Left colon (tissue), 2 donors: ENCODE measurements around the gene EFNA5. TPM values are rescaled to one million over a fixed set of nuclear protein-coding genes. Genes with fewer than 3 reads are reported as not detected.

Experiments used
- ATAC-seq: fragments of 200-7000 bp; cut with Tn5 transposase; one replicate; pipeline ENCODE4 v1.9.1; 2020; ENCODE audit warnings: mild to moderate bottlenecking, moderate library complexity
- DNase-seq, 2 donors: peaks; one replicate each; pipeline ENCODE4 v3.0.0-alpha.2; 2020
- intact Hi-C, 2 donors: fragments of 100-400 bp; cut with DNase I in 1 of 2; cut with micrococcal nuclease in 1 of 2; formaldehyde crosslinking; loops; one replicate each; pipeline versions ENCODE4 v1.11.2 to v1.14.0; 2022; cut with DNase I, micrococcal nuclease
- total RNA-seq, 2 donors: library from RNA; stranded (reverse); fragmentation: NEBNext Ultra II Directional; extraction: Animal tissue kit (Norgen Biotek cat#: 25700); gene quantifications; one replicate each; pipeline ENCODE4 v1.2.1, GENCODE V29; 2021
- donor health status: DM: no; HTN: no; CAD: no.
- donor health status: DM: yes; HTN: yes; CAD: no.

The EFNA5 gene
- total RNA-seq, 2 donors from 2014 or later = 10.4 to 19.1 TPM

DNA sequence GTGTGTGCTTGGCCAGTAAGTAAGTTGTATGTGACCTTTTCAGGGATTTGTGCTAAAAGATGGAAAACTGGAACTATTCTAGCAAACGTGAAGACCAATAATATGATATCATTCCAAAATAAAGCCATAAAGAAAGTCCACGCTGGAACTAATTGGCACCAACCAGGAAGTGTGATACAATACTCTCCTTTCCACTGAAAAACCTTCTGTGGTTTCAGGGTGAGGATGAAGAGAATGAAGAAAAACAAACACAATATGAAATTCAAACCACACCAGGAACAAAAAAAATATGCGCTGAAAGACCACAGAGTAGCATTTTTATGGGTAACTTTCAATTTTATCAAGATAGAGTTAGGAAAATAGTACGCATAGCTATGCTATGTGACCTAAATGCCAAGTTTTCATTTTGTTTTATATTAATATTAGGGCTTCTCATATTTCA lies 105.8 kb downstream of the EFNA5 start:
- intact Hi-C loops = no loop called here
- no peak for ATAC-seq
- DNase-seq = no peak

DNA sequence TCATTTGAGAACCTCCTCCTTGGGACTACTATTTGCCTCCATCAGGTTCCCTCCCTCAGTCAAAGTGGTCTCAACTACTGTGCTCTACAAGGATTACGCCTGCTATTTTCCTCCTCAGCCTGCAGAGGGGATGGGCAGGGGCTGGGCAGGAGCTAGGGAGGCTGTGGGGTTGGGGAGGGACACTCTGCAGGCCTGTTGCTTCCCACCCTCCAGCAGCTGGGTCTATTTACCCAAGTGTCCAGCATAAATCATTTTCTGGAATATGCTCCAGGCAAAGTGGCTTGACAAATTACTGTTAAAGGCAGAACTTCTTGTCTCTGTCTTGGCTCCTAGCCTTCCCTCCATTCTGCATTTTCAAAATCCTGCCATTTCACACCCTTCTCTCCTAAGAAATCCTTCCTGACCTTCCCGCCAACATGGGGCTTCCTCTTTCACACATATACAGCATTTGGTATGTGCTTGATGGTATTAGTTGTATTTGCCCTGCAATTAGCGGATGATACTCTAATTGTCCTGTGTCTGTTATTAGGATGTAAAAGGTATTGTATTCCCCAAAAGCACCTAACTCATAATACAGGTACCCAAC lies 106.7 kb downstream of the EFNA5 start:
- intact Hi-C loops = no loop called here
- DNase-seq = no peak
- ATAC-seq = no peak

DNA sequence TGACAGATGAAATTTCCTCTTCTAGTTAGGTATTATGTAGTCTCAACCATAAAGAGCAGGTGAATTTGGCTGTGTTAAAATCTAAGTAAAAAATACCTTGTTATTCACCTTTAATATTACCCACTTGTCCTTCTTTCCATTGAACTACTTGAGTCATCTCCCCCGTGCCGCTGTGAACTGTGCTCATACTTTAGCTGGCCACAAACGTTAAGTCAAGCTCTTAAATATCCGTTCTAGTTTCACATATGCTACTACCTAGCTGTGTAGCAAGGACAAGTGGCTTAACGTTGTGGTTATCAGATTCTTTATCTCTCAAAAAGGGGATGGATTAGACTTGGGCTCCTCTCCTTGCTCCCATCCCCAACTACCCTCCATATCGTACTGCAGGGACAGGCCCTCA lies 110.4 kb downstream of the EFNA5 start:
- ATAC-seq = no peak
- intact Hi-C loops = no loop called here
- no peak for DNase-seq

DNA sequence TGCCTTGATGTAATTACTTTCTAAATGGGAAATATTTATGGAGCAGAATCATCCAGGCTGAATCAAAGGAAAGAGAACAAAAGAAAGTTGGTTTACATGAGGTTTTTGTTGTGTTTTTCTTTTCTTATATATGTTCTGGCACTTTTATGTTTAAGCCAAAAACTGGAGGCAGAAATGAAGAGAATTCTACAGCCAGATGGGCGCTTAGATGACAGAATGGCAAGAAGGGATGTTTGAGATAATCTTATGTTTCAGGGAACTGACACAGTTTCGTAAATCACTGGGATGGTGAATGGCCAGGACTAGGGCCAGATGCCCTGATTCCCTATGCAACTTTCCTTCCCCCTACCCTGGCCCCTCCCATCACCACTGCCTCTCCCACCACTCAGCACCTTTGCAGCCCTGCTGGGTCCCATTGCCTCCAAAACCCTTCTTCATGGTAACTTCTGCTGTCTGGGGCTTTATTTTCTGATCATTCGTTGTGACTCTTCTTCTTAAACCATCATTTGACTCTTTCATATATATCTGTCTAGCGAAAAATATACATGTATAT lies 111.8 kb downstream of the EFNA5 start:
- DNase-seq (no peak), ATAC-seq (no peak)
- intact Hi-C loops = no loop called here

DNA sequence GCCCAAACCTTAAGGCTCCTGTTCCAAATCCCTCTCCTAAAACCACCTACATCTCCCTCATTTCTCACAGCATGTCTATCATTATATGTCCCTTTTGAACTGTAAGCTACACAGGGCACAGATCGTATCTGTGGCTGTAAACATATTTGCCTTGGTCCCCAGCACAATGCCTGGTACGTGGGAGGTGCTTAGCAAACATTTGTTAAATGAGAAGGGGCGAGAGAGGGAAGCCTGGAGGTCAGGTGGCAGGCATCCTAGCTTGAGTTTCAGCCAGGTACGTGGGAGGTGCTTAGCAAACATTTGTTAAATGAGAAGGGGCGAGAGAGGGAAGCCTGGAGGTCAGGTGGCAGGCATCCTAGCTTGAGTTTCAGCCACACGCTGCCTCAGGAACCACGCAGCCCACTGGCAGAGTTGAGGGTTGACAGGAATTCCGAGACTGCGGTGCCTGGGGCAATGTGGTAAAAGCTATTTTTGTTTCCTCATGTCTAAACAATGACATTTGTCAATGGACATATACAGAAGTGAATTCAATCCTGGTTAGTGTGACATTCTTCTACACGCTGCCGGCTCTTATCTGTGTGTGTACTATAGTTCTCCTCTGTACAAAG lies 113.6 kb downstream of the EFNA5 start:
- DNase-seq (no peak), ATAC-seq (no peak)
- intact Hi-C loops = no loop called here

DNA sequence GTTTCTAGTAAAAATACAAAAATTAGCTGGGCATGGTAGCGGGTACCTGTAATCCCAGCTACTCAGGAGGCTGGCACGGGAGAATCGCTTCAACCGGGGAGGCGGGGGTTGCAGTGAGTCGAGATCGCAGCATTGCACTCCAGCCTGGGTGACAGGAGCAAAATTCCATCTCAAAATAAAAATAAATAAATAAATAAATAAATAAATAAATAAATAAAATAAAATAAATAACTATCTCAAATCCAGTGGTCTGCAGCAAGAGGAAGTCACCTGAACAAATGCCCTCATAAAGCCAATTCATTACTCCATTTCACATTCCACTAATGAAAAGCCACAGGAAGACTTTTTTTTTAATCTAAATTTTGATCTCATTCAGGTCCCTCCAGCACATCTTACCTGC lies 114.2 kb downstream of the EFNA5 start:
- intact Hi-C loops = no loop called here
- no peak for DNase-seq
- no peak for ATAC-seq

DNA sequence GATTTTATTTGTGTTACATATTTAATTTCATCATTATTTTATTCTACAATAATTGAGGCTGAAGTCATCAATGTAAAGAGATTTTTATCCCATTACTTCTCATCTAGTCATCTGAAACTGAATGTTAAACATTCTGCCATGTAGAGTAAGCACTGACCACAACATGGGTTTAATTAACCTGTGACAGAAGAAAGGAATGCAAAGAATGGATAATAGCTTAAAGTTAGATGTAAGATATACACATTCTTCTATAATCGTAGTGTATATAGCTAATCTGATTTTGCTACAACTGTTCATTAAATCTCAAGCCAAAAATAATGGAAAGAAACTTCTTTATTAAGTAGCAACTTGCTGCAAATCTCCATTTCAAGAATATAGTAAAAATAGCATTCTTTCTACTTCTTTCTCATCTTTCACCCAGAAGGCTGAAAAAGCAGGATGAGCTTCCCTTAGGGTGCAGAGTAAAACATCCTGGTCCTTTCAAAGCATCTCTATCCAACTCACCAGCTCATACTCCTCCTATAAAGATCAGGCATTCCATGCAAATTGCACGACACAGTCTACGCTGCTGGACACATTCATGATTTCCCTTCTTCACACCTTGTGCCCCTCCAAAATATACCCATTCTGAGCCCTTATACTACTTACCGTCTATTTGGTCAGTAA lies 115.2 kb downstream of the EFNA5 start:
- no peak for DNase-seq
- intact Hi-C loops = no loop called here
- no peak for ATAC-seq

DNA sequence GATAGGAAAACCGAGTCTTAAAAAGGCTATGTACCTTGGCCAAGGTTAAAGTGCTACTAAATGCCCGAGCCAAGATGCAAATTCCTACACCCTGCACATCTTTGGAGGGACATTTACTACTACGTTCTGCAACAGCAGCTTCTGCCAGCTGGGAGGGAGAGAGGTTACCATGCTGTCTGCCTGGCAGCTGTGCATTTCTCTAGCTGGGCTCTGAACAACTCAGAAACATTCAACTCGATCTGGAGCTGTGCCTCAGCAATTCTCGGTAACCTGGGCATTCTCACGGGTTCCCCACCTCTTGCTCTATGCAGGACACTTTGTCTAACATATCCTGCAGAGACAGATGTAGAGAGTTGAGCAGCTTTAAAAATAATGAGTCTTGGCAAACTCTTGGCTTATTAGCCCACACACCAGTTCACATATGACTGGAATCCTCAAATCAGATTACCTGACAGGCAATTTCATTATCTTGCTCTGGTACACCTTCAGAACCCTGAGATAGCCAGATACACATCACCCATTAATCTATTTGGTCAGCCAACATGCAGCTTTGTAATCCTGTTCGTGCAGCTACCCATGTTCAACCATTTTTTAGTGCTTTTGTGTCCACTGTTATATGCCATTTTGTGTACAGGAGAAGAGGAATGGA lies 115.8 kb downstream of the EFNA5 start:
- intact Hi-C loops = no loop called here
- DNase-seq (no peak), ATAC-seq (no peak)

DNA sequence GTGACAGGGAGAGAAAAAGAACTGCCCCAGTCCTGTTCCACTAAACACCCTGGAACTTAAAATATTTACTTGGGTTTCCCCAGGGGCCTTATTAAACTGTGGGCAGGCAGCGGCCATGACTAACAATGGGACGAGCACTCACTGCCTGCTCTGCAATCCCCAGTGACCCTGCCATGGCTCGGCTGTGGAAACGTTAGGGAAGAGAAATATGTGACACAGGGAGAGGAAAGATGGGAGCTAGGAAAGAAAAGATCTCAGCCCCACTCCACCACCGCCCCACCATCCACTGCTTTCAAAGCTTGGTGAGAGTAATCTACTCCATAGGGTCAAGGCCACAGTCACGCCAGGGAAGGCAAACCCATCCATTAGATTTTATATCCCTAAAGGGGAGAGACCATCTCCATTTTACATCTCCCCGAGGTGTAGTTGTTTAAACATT lies 117.6 kb downstream of the EFNA5 start:
- DNase-seq (no peak), ATAC-seq (no peak)
- intact Hi-C loops = no loop called here

DNA sequence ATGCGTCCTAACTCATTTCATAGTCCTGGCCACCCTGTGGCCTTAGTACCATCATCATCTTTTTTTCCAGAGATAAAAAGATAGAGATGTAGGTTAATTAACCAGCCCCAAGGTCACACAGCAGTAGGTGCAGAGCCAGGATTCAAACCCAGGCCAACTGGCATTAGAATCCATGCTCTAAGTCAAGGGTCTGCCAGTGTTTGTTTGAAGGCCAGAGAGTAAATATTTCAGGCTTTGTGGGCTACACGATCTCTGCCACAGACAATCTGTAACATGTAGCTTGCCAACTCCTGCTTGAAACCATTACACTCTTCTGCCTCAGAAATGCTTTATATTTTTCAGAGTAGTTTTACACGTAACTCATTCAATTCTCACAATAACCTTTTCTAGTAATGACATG lies 119.6 kb downstream of the EFNA5 start:
- no peak for DNase-seq
- ATAC-seq = no peak
- intact Hi-C loops = no loop called here

DNA sequence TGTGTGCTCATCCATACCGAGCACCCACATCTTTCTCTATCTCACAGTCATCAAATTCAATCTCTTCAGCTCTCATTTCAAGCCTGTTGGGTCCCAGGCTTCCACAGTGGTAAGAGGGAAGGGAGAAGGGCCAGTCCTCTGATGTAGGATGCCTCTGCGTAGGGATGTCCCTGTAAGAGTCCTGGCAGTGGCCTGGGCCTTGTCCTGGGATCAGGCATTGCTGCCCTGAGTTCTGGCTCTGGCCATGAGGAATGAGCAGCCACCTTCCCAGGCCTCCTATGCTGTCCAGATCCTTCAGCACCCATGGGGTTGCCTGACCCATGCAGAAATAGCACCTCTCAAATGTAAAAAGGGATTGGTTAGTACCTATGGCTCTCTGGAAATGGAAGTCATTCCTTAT lies 121.2 kb downstream of the EFNA5 start:
- DNase-seq (no peak), ATAC-seq (no peak)
- intact Hi-C loops = no loop called here

DNA sequence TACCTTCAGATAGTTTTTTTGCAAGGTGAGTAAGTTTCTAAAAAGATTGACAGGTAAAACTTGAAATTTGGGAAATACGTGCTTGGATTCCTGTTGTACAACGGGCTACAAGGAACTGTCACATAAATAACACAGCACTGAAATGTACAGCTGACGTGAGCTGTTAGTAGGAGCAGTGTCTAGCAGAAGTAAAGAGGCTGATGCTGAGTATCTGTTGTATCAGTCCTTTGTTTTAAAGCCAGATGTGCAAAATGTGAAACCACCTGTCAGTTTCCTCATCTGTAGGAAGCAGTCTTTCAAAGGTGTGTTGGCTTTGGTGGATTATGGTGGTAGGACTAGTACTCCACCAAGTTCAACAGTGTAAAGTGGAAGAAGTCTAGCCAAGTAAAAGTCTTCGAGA lies 122.3 kb downstream of the EFNA5 start:
- intact Hi-C loops = no loop called here
- no peak for ATAC-seq
- no peak for DNase-seq

DNA sequence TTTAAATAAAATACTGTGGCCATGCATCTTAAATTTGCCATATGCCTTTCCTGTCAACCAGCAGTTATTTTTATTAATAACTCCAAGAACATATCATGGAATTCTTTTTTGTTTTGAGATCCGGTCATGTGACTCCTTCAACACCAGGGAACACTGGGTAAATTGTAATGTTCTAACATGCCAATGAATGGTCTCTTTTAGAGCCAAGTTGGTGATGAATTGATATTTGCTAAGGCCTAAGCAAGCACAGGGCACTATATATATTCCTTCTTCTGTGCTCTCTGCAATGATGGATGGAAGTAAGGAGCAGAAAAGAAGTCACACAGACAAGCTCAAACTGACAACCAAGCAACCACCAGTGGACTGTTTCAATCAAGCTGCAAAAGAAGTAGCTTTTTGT lies 124.0 kb downstream of the EFNA5 start:
- intact Hi-C loops = no loop called here
- DNase-seq (no peak), ATAC-seq (no peak)

DNA sequence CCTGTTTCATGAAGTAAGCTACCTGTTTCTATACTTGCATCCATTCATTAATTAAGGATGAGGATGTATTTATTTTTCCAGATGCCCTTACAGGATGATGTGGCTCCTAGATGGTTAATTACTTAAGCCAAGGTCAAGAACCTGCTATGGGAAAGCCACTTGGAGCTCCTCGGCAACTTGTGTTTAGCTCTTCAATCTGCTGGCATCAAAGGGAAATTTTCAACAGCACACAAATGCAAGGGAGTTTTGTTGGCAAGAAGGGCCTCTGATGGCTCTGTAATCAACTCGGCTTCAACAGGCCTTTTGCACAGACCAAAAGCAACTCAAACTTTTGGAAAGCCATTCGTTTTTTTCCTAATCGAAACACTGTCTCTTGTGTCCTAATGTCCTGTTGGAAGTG lies 125.3 kb downstream of the EFNA5 start:
- ATAC-seq (no peak), DNase-seq (no peak)
- intact Hi-C loops = no loop called here

DNA sequence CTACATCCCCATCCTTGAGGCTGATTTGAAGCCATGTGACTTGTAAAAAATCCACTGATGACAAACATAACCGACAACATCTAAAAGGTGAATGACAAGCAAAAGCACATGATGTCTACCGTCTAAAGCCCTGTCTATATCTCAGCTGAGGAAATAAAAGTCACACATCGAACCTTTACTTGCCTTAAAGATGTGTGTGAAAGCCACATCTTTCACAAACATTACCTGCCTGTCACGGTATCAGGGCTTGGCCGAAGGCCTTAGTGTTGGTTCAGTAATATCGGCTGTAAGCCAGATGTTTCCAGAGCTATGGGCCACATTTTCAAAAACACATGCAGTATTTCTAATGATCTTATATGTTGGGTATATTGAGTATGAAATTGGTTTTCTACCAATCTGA lies 125.8 kb downstream of the EFNA5 start:
- ATAC-seq = no peak
- no peak for DNase-seq
- intact Hi-C loops = no loop called here

DNA sequence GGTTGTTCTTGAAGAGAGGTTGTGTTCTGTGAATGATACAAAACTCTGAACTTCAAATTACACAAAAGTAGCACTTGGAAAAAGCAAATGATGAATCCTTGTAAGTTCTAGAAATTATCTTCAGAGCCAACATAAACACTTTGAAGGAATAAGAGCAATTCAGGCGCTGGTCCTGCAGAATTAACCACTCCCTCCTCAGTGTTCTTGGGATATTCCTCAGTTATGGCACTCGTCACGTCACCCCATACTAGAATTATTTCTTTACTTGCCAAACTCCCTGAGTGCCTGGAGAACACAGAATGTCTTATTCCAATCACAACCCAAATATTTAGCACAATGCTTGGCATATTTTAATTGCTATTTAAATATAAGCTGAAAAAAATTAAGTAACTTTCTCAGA lies 126.3 kb downstream of the EFNA5 start:
- ATAC-seq (no peak), DNase-seq (no peak)
- intact Hi-C loops = no loop called here

DNA sequence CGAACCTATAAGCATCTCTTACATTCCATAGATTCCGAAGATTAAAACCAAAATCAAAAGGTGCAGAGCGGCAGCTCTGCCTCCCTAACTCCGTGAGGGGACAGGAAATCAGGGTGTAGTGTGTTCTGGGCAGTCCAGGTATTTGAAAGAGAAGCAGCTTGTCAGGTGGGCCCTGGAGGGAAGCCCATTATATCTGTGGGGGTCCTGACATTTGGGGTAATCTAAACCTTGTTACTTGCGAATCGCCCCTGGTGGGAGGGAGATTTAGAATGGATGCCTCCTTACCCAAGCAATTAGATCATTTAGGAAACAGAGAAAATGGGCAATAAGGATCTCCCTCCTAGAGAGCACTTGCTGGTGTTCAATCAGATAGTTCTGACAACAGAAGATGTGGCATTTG lies 126.9 kb downstream of the EFNA5 start:
- ATAC-seq (no peak), DNase-seq (no peak)
- intact Hi-C loops = no loop called here

DNA sequence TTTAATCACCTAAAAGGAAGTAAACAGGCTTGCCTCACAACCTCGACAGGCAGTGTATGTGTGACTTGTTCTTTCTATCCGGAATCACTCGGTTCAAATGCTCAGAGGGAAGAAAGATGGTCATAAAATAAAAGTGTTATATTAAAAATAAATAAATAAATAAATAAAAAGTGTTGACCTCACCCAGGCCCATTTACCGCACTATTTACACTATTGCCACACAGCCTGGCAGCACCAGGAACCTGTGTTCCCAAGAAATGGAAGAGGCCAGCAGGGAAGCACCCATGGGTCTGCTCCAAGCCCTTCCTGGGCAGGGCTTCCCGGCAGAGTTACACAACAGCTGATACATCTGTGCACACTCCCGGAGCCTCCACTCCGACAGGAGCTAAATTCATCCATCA lies 127.9 kb downstream of the EFNA5 start:
- intact Hi-C loops = no loop called here
- ATAC-seq = peak; percentile 76
- DNase-seq = peak; percentile 19 to 53

DNA sequence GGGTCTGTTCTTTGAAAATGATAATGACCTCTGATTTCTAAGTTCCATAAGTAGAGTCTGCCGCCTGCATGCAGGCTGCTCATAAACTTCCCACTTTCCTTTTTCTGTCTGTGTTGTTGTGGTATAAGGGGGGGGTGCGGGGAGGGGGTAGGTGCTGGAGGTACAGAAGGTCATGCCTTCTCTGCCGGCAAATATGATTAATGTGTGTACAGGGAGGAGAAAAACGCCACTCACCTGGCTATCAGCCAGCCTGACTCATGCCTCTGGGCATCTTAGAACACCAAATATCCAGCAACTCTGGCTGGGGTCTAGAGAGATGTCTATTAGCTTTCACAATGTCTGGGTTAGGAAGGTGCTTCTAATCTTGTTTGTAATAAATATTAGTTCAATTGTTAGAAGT lies 128.3 kb downstream of the EFNA5 start:
- DNase-seq (peak; percentile 22 to 43), ATAC-seq (peak; percentile 29)
- intact Hi-C loops = no loop called here

DNA sequence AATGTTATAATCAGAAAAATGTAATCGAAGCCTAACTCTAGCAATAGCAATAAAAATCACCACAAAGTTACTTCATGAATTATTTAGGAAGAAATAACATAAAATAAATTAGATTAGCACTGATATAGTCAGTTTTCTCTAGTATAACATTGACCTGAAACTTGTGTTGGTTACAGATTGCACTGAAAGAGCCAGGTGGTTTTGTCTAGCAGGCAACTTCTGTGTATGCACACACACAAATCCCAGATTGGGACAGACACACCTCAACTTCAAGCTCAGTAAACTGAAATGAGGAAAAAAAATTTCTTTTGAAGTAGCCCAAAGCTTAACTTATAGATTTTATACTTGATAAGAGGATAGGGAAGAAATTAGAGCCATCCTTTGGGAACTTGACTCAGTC lies 129.3 kb downstream of the EFNA5 start:
- DNase-seq (no peak), ATAC-seq (no peak)
- intact Hi-C loops = no loop called here
